Neural cell (in vitro differentiated cells): ENCODE data around the gene CD163L1.
"Not testable (repeated sequence)": the region's sequence is repeated elsewhere in the genome, so short reads cannot be mapped to it uniquely, and the experiment has no call there.

Experiments
- EP300 ChIP-seq: fragments of 450-650 bp; conservative IDR thresholded peaks from 2 replicates; pipeline ENCODE4 v1.6.1; 2014; ENCODE audit warnings: antibody characterized with exemption, mild to moderate bottlenecking, moderate library complexity; ENCODE audit not compliant: poor library complexity, severe bottlenecking
- EZH2 ChIP-seq: fragments of 200-600, 300-800 bp; shearing (Covaris generic), sonication (generic); IDR thresholded peaks from 2 replicates; pipeline ENCODE4 v1.6.1; 2014; ENCODE audit warnings: antibody characterized with exemption, low read length, borderline replicate concordance, mild to moderate bottlenecking; ENCODE audit not compliant: insufficient read depth, poor library complexity, severe bottlenecking
- POLR2AphosphoS5 ChIP-seq: IDR thresholded peaks from 2 replicates; pipeline ENCODE4 v1.6.1; 2012
- RAD21 ChIP-seq: fragments of 450-650 bp; conservative IDR thresholded peaks from 2 replicates; pipeline ENCODE4 v1.6.1; 2014; ENCODE audit warnings: antibody characterized with exemption, mild to moderate bottlenecking, moderate library complexity
- REST ChIP-seq: IDR thresholded peaks from 2 replicates; pipeline ENCODE4 v1.6.1; 2012; ENCODE audit warnings: borderline replicate concordance
- SMC3 ChIP-seq: fragments of 450-650 bp; conservative IDR thresholded peaks from 2 replicates; pipeline ENCODE4 v1.6.1; 2014; ENCODE audit warnings: antibody characterized with exemption, mild to moderate bottlenecking, moderate library complexity; ENCODE audit not compliant: poor library complexity
- TAF1 ChIP-seq: IDR thresholded peaks from 2 replicates; pipeline ENCODE4 v1.6.1; 2012; ENCODE audit warnings: low read depth
- TF ChIP-seq, protein P1 (sequence below): fragments of 450-650 bp; IDR thresholded peaks from 2 replicates; pipeline ENCODE4 v1.5.1; 2014; ENCODE audit warnings: antibody characterized with exemption, mild to moderate bottlenecking, moderate library complexity; ENCODE audit not compliant: poor library complexity, severe bottlenecking

- TF ChIP-seq TAF1, EZH2, RAD21, POLR2AphosphoS5, SMC3, EP300, REST: not testable (repeated sequence)
- TF ChIP-seq, protein P1, sequence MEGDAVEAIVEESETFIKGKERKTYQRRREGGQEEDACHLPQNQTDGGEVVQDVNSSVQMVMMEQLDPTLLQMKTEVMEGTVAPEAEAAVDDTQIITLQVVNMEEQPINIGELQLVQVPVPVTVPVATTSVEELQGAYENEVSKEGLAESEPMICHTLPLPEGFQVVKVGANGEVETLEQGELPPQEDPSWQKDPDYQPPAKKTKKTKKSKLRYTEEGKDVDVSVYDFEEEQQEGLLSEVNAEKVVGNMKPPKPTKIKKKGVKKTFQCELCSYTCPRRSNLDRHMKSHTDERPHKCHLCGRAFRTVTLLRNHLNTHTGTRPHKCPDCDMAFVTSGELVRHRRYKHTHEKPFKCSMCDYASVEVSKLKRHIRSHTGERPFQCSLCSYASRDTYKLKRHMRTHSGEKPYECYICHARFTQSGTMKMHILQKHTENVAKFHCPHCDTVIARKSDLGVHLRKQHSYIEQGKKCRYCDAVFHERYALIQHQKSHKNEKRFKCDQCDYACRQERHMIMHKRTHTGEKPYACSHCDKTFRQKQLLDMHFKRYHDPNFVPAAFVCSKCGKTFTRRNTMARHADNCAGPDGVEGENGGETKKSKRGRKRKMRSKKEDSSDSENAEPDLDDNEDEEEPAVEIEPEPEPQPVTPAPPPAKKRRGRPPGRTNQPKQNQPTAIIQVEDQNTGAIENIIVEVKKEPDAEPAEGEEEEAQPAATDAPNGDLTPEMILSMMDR = not testable (repeated sequence)
Measured at GRCh38 chr12:7438291-7438995, 5.5 kb downstream of the CD163L1 start.
